Psoas muscle (tissue), 8 donors: ENCODE measurements around the gene IDI2. TPM values are rescaled to one million over a fixed set of nuclear protein-coding genes. Genes with fewer than 3 reads are reported as not detected.

Experiments used
- ATAC-seq, 4 donors: fragments of 200-7000 bp; cut with Tn5 transposase; one replicate each; pipeline ENCODE4 v1.9.1; 2020; ENCODE audit warnings: moderate library complexity in 3 of 4, mild to moderate bottlenecking in 2 of 4
- DNase-seq, 2 donors: peaks; one replicate each; pipeline ENCODE4 v3.0.0-alpha.2; 2020
- H3K27ac ChIP-seq: fragments of 200-600 bp; one replicate; pipeline ENCODE4 v1.8.0; 2022
- H3K27me3 ChIP-seq, 3 donors: fragments of 200-600 bp in 1 of 3; one replicate each; pipeline versions ENCODE4 v1.6.1 to v1.8.0; 2013 to 2022; ENCODE audit warnings: low read length in 2 of 3, mild to moderate bottlenecking in 2 of 3, moderate library complexity in 1 of 3; ENCODE audit not compliant: insufficient read depth in 3 of 3
- H3K36me3 ChIP-seq, 2 donors: fragments of 200-600 bp in 1 of 2; one replicate each; pipeline versions ENCODE4 v1.6.1 to v1.8.0; 2013 to 2022; ENCODE audit warnings: low read depth in 1 of 2, mild to moderate bottlenecking in 1 of 2, moderate library complexity in 1 of 2; ENCODE audit not compliant: insufficient read depth in 1 of 2
- H3K4me1 ChIP-seq: fragments of 200-600 bp; one replicate; pipeline ENCODE4 v1.8.0; 2022
- H3K4me3 ChIP-seq: fragments of 200-600 bp; one replicate; pipeline ENCODE4 v1.8.0; 2022; ENCODE audit warnings: mild to moderate bottlenecking
- H3K9me3 ChIP-seq: fragments of 200-600 bp; one replicate; pipeline ENCODE4 v1.8.0; 2022
- WGBS, 3 donors: extraction: QIAGEN DNeasy Blood & Tissue Kit; methylation state at CpG; one replicate each; pipeline versions ENCODE4 v1.1.6 to v1.1.7; 2013; 5-methylcytosine and 5-hydroxymethylcytosine counted together
- intact Hi-C, 2 donors: fragments of 100-400 bp; cut with DNase I; formaldehyde crosslinking; loops; one replicate each; pipeline versions ENCODE4 v1.11.0 to v1.14.2; 2022
- polyA plus RNA-seq, 3 donors: library from polyadenylated mRNA; stranded (reverse); fragments of 200-250 nt; gene quantifications; one replicate each; pipeline ENCODE4 v1.2.3, GENCODE V29; 2013
- total RNA-seq, 4 donors: library from RNA; stranded (reverse); fragmentation: NEBNext Ultra II Directional in 2 of 4; extraction: Animal tissue kit (Norgen Biotek cat#: 25700) in 2 of 4; gene quantifications; one replicate each; pipeline versions ENCODE4 v1.2.1 to v1.2.4, GENCODE V29; 2021 to 2023
- TF ChIP-seq, protein P1 (sequence below): fragments of 200-600 bp; IDR thresholded peaks from one replicate; pipeline ENCODE4 v1.8.0; 2022; ENCODE audit warnings: antibody characterized with exemption
- donor health status: healthy with polysubstance abuse.
- donor health status: DM: no; HTN: no; CAD: no; lungs with moderate emphysema.
- donor health status: Bipolar disorder and iron deficiency.
- donor health status: healthy.
- donor health status: DM: yes; HTN: yes; CAD: no.
- donor health status: DM: no; HTN: no; CAD: no.
- donor health status: DM: no; HTN: no; CAD: no.
- donor health status: DM: yes; HTN: yes; CAD: no.

The IDI2 gene
- total and polyA plus RNA-seq, 7 donors, result 16.6 to 182 (median 133) TPM

DNA sequence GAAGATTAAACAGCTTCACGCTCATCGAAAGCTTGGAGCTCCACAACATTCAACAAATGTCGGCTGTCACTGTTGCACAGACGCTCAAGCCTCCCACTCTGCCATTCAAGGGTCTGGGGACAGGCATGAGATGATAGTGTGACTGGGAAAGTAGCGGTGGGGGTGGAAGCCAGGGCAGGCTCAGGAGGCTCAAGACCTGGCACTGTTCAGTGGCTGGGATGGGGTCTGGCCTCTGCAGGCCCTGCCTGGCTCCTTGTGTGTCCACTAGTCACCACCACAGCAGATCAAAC, 50.9 kb downstream of the IDI2 start:
- no peak overlapping the region for H3K27ac ChIP-seq
- H3K4me3 ChIP-seq, result no peak overlapping the region
- H3K9me3 ChIP-seq, result peaks cover 6% of the 10 kb centered on the region
- intact Hi-C loops, result loop anchor here in 1 of 2 donors (5.0 kb wide), 1 partner anchor 32 kb away; no protein-coding TSS in a partner anchor
- TF ChIP-seq, protein P1, sequence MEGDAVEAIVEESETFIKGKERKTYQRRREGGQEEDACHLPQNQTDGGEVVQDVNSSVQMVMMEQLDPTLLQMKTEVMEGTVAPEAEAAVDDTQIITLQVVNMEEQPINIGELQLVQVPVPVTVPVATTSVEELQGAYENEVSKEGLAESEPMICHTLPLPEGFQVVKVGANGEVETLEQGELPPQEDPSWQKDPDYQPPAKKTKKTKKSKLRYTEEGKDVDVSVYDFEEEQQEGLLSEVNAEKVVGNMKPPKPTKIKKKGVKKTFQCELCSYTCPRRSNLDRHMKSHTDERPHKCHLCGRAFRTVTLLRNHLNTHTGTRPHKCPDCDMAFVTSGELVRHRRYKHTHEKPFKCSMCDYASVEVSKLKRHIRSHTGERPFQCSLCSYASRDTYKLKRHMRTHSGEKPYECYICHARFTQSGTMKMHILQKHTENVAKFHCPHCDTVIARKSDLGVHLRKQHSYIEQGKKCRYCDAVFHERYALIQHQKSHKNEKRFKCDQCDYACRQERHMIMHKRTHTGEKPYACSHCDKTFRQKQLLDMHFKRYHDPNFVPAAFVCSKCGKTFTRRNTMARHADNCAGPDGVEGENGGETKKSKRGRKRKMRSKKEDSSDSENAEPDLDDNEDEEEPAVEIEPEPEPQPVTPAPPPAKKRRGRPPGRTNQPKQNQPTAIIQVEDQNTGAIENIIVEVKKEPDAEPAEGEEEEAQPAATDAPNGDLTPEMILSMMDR, result no peak
- DNase-seq, result no peak
- ATAC-seq, result no peak
- peaks cover 0 to under 1% (median 0%) of the 10 kb centered on the region in 3 donors for H3K27me3 ChIP-seq
- 79 to 88% (median 83%) methylated on average over 5 of the region's 5 CpGs for WGBS, 3 donors
- peaks cover 10% of the 10 kb centered on the region for H3K4me1 ChIP-seq
- no peaks in the 10 kb centered on the region for H3K36me3 ChIP-seq

DNA sequence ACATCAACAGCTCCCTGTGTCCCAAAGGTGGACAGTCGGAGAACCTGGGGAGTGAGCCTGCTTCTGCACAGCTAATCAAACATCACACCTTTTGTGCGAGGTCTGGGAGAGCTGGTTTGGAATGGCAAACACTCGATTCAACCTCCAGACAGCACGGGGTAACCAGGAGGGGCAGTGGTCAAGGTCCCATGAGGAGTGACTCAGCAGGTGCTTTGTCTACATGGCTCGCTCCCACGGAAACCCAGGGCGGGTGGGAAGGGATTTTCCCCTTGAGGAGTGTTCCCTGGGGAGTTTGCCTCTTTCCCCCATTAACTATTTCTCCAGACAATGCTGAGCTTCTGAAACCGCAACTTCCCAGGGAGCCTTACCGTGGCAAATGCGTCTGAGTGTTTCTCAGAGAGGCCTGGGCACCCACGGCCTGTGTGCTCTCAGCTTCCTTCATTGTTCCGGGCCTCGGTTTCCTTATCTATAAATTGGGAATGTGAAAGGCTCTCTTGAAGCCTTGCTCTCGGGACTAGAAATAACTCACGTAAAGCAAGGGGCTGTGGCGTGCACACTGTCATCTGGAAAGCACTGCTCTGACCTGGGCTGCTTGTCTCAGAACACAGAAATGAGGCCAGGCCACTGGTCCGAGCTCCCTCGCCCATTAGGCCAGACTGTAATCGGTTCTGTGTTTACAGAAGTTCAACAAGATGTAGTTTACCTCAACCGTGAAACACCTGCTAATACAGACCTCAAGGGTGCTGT, 51.4 kb downstream of the IDI2 start:
- no peak overlapping the region for H3K27ac ChIP-seq

DNA sequence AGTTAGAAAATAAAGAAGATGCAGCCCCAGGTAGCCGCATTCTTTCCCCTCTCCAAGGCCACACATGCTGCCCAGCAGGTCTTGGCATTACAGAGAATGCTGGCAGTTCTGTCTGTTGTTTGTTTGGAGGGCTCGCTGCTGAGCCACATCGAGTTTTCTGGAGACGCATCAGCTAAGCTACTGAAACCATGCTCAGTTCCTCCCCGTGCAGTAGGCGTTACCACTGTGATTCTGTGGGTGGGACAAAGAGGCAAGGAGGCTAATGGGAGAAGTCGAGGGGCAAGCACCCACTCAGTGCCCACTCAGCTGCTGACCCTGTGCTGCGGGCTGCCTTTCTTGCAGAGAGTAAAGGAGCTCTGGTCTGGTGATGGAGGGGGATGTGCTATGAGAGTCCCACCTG, 52.9 kb downstream of the IDI2 start:
- Histone ChIP-seq H3K9me3 (no peaks in the 10 kb centered on the region), H3K27me3 (peaks cover 0 to 2% (median 0%) of the 10 kb centered on the region in 3 donors), H3K36me3 (no peaks in the 10 kb centered on the region), H3K4me3 (no peak overlapping the region), H3K4me1 (peaks cover 10% of the 10 kb centered on the region), H3K27ac (no peak overlapping the region)
- TF ChIP-seq, protein P1, result no peak
- intact Hi-C loops, result no loop called here
- DNase-seq (no peak), ATAC-seq (no peak)
- 59 to 83% (median 61%) methylated on average over 8 of the region's 8 CpGs for WGBS, 3 donors

More for the DNA sequence above, 51.4 kb downstream of the IDI2 start:
- ATAC-seq (no peak), DNase-seq (no peak)
- Histone ChIP-seq H3K4me1 (peaks cover 10% of the 10 kb centered on the region), H3K27me3 (peaks cover 0 to 2% (median 0%) of the 10 kb centered on the region in 3 donors), H3K4me3 (no peak overlapping the region), H3K36me3 (no peaks in the 10 kb centered on the region), H3K9me3 (peaks cover 6% of the 10 kb centered on the region)
- WGBS, 3 donors, result 78 to 81% (median 78%) methylated on average over 20 of the region's 20 CpGs
- intact Hi-C loops, result no loop called here
- TF ChIP-seq, protein P1, result no peak

DNA sequence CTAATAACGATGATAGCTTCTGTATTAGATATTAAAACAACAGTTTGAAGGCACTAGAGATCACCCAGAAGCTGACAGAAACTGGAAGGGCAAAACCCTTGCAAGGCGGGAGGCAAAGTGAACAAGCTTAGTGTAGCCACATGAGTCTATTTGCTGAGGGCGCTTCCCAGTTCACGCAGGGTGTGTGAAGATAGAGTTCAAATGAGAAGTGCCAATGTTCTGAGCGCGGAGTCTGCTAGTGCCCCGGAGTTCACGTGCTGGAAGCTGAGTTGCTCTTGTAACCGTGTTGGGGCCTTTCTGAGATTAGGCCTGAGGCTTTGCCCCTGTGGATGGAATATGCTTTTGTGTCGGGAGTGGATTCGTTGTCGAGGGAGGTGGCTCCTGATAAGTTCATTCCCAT, 54.0 kb downstream of the IDI2 start:
- H3K4me3 ChIP-seq, result no peak overlapping the region
- WGBS, 3 donors, result 54 to 69% (median 55%) methylated on average over 12 of the region's 12 CpGs
- H3K4me1 ChIP-seq, result peaks cover 10% of the 10 kb centered on the region
- TF ChIP-seq, protein P1, result no peak
- H3K27me3 ChIP-seq, result peaks cover 0 to 2% (median 0%) of the 10 kb centered on the region in 3 donors
- intact Hi-C loops, result no loop called here
- no peak for ATAC-seq
- DNase-seq, result no peak
- no peak overlapping the region for H3K27ac ChIP-seq
- no peaks in the 10 kb centered on the region for H3K9me3 ChIP-seq
- no peaks in the 10 kb centered on the region for H3K36me3 ChIP-seq

DNA sequence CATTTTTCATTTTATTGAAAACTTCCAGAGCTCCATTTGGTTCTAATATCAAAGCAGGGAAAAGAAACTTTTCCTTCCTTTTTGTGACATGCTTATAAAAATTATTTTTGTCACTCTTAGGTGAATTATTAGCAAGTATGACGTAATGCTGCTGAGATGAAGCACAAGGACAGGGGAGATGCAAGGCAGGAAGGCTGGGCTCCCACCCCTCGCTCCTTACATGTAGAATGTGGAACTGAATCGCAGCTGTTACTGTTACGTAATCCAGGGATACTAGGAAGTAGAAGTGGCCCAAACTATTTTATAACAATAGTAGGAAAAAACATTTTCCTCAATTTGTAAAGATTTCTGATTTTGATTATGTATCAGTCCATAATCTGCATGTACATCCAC, 54.5 kb downstream of the IDI2 start:
- ATAC-seq, result peak in 1 of 4 donors; percentile 67
- no peak overlapping the region for H3K4me3 ChIP-seq

More for the DNA sequence above, 54.5 kb downstream of the IDI2 start:
- WGBS, 3 donors, result 27 to 50% (median 37%) methylated on average over 4 of the region's 4 CpGs
- no peak overlapping the region for H3K27ac ChIP-seq
- H3K27me3 ChIP-seq, result peaks cover 0 to 2% (median 0%) of the 10 kb centered on the region in 3 donors
- TF ChIP-seq, protein P1, result no peak
- DNase-seq, result no peak
- intact Hi-C loops, result no loop called here
- peaks cover 10% of the 10 kb centered on the region for H3K4me1 ChIP-seq
- H3K9me3 ChIP-seq, result no peaks in the 10 kb centered on the region
- no peaks in the 10 kb centered on the region for H3K36me3 ChIP-seq
